ENCODE measurements around the gene FGF21. TPM values are rescaled to one million over a fixed set of nuclear protein-coding genes. Genes with fewer than 3 reads are reported as not detected.

The FGF21 gene
- polyA plus RNA-seq, 1 of the 3 experiments (the other 2 are of a cell fraction) = not detected

GRCh38 chr19:48745208-48745995 is 9.9 kb upstream of the FGF21 start:
- H3F3A ChIP-seq (replicated peaks; ENCODE audit: insufficient read depth) = no peaks in the 10 kb centered on the region
- no peaks in the 10 kb centered on the region for H3K9me3 ChIP-seq
- DNase-seq = peak; percentile 78
- POLR2A ChIA-PET = no interaction called here
- CTCF ChIA-PET = interaction anchor here (0.7 kb wide), 1 partner anchor 100 kb away, joined by 3 read pairs; the partner anchor contains the start of gene CA11
- H3K9me2 ChIP-seq = no peaks in the 10 kb centered on the region
- H4K20me1 ChIP-seq (ENCODE audit: insufficient read depth) = no peaks in the 10 kb centered on the region
- no peak overlapping the region for H3K9ac ChIP-seq
- no peaks in the 10 kb centered on the region for H3K27me3 ChIP-seq (ENCODE audit: insufficient read depth)
- no peak overlapping the region for H3K27ac ChIP-seq (ENCODE audit: low read depth in 2 of 2, low read length in 1 of 2)
- no peaks in the 10 kb centered on the region for H3K79me2 ChIP-seq (ENCODE audit: insufficient read depth)
- WGBS (ENCODE audit: low lambda C conversion rate) = 67% methylated on average over 32 of the region's 33 CpGs
- no peak overlapping the region for H2AFZ ChIP-seq (ENCODE audit: low read depth)
- H3K4me1 ChIP-seq (ENCODE audit: control insufficient read depth in 1 of 2, insufficient read depth in 2 of 2, low read depth in 1 of 2, low read length in 1 of 2) = peaks cover 0 to 2% of the 10 kb centered on the region in 2 experiments; a peak in 1 of 4 replicates
- no peak overlapping the region for H3K4me3 ChIP-seq (ENCODE audit: low read depth in 2 of 2, low read length in 1 of 2)
- TF ChIP-seq RAD21 (IDR thresholded peaks at IDR 0.05; ENCODE audit: low read length) (no peak), REST (IDR thresholded peaks at IDR 0.05; ENCODE audit: low read depth, low read length) (no peak), RFX5 (IDR thresholded peaks at IDR 0.05; ENCODE audit: low read length) (no peak), PBX3 (IDR thresholded peaks at IDR 0.05) (no peak), CHD2 (IDR thresholded peaks at IDR 0.05; ENCODE audit: low read length, partially characterized antibody) (peak; percentile 77), SMC3 (IDR thresholded peaks at IDR 0.05; ENCODE audit: low read depth, low read length) (no peak), JUND (IDR thresholded peaks at IDR 0.05) (no peak)
- no peaks in the 10 kb centered on the region for H3K36me3 ChIP-seq (replicated peaks in 1 of 2; ENCODE audit: control insufficient read depth in 1 of 2, insufficient read depth in 2 of 2, low read length in 1 of 2)
- H3K4me2 ChIP-seq = no peak overlapping the region

DNA sequence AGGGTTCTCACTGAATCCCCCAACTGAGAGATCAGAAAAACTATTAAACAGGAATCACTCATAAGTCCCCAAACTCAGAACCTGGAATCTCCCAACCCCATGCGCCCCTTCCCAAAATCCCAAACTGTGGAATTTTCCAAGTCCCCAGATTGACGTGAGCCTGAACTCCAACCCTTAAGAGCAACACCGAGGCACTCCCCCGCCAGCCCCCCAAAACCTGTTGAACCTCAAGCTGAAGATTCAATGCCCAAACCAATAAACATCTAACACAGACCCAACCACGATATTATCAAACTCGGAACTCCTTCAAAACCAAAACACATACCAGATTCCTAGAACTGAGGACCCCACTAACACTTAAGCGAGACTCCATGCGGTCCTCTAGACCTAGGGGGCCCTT is 9.2 kb upstream of the FGF21 start:
- H3K4me1 ChIP-seq (ENCODE audit: control insufficient read depth in 1 of 2, insufficient read depth in 2 of 2, low read depth in 1 of 2, low read length in 1 of 2) = no peaks in the 10 kb centered on the region; a peak in 1 of 4 replicates
- no peak overlapping the region for H3K4me2 ChIP-seq
- WGBS (ENCODE audit: low lambda C conversion rate) = 92% methylated on average over 8 of the region's 8 CpGs
- no peak overlapping the region for H3K9ac ChIP-seq
- ChIA-PET CTCF (interaction anchor here (0.7 to 1.2 kb wide), 2 partner anchors 34 to 70 kb away, joined by 3 read pairs; no protein-coding TSS in a partner anchor), POLR2A (no interaction called here)
- no peak overlapping the region for H3K27ac ChIP-seq (ENCODE audit: low read depth in 2 of 2, low read length in 1 of 2)
- DNase-seq = no peak
- H3K79me2 ChIP-seq (ENCODE audit: insufficient read depth) = no peaks in the 10 kb centered on the region
- H2AFZ ChIP-seq (ENCODE audit: low read depth) = peak overlapping the region; percentile 80; the same call in 1 of the 2 replicates
- no peaks in the 10 kb centered on the region for H3K9me3 ChIP-seq
- H3K9me2 ChIP-seq = no peaks in the 10 kb centered on the region
- no peaks in the 10 kb centered on the region for H3K27me3 ChIP-seq (ENCODE audit: insufficient read depth)
- H4K20me1 ChIP-seq (ENCODE audit: insufficient read depth) = no peaks in the 10 kb centered on the region
- H3K36me3 ChIP-seq (replicated peaks in 1 of 2; ENCODE audit: control insufficient read depth in 1 of 2, insufficient read depth in 2 of 2, low read length in 1 of 2) = no peaks in the 10 kb centered on the region
- no peak overlapping the region for H3K4me3 ChIP-seq (ENCODE audit: low read depth in 2 of 2, low read length in 1 of 2)
- no peaks in the 10 kb centered on the region for H3F3A ChIP-seq (replicated peaks; ENCODE audit: insufficient read depth)
- TF ChIP-seq GABPA (IDR thresholded peaks at IDR 0.05; ENCODE audit: low read depth) (no peak), FOXJ3 (CRISPR knock-in tag; IDR thresholded peaks at IDR 0.05) (no peak), TCF12 (IDR thresholded peaks at IDR 0.05) (no peak), RCOR1 (IDR thresholded peaks at IDR 0.05; ENCODE audit: low read length) (no peak), TEAD4 (IDR thresholded peaks at IDR 0.05; ENCODE audit: borderline replicate concordance, insufficient read depth) (no peak), SMC3 (IDR thresholded peaks at IDR 0.05; ENCODE audit: low read depth, low read length) (no peak), ELF1 (IDR thresholded peaks at IDR 0.05) (no peak), POLR2AphosphoS5 (IDR thresholded peaks at IDR 0.05; ENCODE audit: low read depth, low read length) (no peak), ZBTB33 (IDR thresholded peaks at IDR 0.05; ENCODE audit: borderline replicate concordance, low read depth) (no peak), MEF2A (IDR thresholded peaks at IDR 0.05; ENCODE audit: borderline replicate concordance, low read depth) (no peak), NRF1 (IDR thresholded peaks at IDR 0.05; ENCODE audit: low read depth, low read length) (no peak), RFX5 (IDR thresholded peaks at IDR 0.05; ENCODE audit: low read length) (no peak), FOXM1 (IDR thresholded peaks at IDR 0.05; ENCODE audit: low read depth) (no peak)
- TF ChIP-seq, protein P1, sequence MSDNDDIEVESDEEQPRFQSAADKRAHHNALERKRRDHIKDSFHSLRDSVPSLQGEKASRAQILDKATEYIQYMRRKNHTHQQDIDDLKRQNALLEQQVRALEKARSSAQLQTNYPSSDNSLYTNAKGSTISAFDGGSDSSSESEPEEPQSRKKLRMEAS (IDR thresholded peaks at IDR 0.05; ENCODE audit: low read depth) = no peak
- TF ChIP-seq, protein P2, sequence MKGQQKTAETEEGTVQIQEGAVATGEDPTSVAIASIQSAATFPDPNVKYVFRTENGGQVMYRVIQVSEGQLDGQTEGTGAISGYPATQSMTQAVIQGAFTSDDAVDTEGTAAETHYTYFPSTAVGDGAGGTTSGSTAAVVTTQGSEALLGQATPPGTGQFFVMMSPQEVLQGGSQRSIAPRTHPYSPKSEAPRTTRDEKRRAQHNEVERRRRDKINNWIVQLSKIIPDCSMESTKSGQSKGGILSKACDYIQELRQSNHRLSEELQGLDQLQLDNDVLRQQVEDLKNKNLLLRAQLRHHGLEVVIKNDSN (IDR thresholded peaks at IDR 0.05; ENCODE audit: borderline replicate concordance, low read depth) = no peak

Data from SK-N-SH (cell line).